ENCODE measurements around the gene PSMD12.
"Not testable (repeated sequence)": the region's sequence is repeated elsewhere in the genome, so short reads cannot be mapped to it uniquely, and the experiment has no call there.

Gene PSMD12

DNA sequence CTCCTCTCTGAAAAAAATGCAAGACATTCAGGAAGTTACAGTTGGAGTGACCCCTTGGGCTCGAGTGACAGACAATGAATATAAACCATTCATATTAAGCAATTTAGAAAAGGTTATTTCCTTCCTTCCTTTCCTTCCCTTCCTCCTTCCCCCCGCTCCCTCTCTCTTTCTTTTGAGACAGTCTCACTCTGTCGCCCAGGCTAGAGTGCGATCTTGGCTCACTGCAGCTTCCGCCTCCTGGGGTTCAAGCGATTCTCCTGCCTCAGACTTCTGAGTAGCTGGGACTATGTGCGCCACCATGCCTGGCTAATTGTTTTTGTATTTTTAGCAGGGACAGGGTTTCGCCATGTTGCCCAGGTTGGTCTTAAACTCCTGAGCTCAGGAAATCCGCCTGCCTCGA lies 13.2 kb downstream of the PSMD12 start:
- no peak for DNase-seq

DNA sequence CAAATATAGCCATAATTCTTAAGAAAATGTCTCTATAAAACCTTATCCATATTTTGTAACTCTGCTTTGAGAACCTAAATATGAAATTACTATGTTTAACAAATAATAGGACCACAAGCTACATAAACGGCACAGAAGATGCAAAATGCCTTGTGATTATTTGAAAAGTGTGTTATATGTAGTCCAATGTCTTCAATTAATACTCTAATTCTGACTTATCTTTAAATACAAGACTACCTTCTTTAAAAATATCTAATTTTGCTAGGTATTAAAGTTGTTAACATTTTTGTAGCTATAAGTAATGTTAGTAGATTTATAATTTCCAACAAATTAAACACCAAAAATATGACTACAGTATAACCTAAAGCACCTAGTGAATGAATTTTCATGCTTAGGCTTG lies 17.0 kb downstream of the PSMD12 start:
- no peak for DNase-seq

DNA sequence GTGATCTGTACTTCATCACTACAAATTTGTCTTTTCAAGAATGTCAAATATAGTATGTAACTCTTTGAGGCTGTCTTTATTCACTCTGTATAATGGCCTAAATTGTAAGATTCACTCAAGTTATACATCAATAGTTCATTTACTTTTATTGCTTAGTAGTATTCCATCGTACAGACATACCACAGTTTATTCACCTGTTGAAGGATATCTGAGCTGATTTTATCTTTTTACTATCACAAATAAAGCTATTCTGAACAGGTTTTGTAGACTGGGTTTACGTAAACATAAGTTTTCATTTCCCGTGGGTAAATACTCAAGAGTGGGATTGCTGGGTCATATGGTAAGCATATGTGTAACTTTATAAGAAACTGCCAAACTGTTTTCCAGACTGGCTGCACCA lies 18.6 kb downstream of the PSMD12 start:
- DNase-seq, result no peak

DNA sequence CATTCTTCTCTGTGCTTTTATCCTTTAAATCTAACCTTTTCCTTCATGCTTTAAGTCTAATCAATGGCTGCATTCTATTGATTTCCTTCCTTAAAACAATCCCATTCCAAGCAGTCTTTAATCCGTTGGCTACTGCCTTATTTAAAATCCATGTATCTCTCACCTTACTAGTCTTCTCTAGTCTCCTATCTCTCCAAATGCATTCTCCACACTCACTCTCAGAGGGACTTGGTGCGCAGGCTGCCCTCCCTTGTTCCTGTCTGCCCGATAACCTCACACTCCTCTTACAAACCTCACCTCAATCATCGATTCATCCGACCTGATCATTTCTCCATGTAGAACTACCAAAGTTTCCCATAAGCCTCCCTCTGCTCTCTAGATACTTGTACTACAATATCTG lies 23.1 kb downstream of the PSMD12 start:
- DNase-seq, result no peak

DNA sequence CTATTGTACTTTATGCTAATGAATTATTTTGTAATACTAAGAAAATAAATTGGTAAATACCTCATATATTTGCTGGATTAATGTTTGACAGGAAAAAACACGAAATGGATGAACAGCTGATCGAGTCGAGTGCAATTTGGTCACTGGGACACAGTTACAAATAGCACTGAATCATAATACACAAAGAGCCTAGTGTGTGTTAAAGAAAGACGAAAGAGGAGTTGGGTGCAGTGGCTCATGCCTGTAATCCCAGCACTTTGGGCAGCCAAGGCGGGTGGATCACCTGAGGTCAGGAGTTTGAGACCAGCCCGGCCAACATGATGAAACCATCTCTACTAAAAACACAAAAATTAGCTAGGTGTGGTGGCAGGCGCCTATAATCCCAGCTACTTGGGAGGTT lies 28.0 kb downstream of the PSMD12 start:
- not testable (repeated sequence) for DNase-seq

DNA sequence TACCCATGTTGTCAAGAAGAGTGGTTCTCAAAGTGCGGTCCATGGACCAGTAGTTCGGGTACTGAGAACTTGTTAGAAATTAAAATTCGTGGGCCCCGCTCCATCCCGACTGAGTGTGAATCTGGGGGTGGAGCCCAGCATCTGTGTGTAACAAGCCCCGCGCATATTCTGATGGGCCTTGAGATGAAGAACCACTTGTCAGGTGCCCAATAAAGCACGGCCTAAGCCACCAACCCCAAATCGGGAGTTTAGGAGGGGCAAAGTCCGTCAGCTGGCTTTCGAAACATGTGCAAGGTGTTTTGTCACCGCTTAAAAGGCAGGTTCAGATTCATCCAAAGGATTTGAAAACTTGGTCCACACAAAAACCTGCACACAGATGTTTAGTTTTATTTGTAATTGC lies 29.5 kb downstream of the PSMD12 start:
- DNase-seq, result no peak

DNA sequence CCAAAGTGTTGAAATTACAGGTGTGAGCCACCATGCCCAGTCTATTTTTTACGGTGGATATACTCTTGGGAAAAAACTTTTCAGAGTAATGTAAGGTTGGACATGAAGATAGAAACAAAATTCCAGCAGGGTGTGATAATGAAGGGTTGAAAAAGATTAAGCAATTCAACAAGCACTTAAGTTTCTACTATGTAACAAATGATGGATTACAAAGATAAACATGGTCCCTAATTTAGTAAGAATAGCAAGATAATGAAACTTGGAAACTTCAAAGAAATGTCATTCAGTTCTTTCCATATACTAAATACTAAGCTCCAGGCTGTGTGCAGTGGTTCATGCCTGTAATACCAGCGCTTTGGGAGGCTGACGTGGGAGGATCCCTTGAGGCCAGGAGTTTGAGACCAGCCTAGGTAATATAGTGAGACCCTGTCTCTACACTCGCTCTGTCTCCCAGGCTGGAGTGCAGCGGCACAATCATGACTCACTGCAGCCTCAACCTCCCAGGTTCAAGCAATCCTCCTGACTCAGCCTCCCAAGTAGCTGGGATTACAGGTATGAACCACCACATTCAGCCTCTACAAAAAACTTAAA lies 31.0 kb downstream of the PSMD12 start:
- no peak for DNase-seq

DNA sequence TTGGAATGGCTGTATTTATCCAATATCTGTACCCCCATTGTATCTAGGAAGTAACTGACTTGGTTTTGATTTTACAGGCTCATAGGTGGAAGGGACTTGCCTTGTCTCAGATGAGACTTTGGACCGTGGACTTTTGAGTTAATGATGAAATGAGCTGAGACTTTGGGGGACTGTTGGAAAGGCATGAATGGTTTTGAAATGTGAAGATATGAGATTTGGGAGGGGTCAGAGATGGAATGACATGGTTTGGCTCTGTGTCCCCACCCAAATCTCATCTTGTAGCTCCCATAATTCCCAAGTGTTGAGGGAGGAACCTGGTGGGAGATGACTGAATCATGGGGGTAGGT lies 34.2 kb downstream of the PSMD12 start:
- DNase-seq, result not testable (repeated sequence)

DNA sequence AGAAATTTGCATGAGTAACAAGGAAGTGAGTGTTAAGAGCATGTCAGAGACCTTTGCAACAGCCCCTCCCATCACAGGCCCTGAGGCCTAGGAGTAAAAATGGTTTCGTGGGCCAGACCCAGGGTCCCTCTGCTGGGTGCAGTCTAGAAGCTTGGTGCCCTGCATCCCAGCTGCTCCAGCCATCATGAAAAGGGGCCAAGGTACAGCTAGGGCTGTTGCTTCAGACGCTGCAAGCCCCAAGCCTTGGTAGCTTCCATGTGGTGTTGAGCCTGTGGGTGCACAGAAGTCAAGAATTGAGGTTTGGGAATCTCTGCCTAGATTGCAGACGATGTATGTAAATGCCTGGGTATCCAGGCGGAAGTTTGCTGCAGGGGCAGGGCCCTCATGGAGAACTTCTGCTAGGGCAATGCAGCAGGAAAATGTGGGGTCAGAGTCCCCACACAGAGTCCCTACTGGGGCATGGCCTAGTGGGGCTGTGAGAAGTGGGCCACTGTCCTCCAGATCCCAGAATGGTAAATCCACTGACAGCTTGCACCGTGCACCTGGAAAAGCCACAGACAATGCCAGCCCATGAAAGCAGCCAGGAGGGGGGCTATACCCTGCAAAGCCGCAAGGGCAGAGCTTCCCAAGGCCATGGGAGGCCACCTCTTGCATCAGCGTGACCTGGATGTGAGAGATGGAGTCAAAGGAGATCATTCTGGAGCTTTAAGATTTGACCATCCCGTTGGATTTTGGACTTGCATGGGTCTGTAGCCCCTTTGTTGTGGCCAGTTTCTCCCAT lies 34.8 kb downstream of the PSMD12 start:
- DNase-seq, result not testable (repeated sequence)

DNA sequence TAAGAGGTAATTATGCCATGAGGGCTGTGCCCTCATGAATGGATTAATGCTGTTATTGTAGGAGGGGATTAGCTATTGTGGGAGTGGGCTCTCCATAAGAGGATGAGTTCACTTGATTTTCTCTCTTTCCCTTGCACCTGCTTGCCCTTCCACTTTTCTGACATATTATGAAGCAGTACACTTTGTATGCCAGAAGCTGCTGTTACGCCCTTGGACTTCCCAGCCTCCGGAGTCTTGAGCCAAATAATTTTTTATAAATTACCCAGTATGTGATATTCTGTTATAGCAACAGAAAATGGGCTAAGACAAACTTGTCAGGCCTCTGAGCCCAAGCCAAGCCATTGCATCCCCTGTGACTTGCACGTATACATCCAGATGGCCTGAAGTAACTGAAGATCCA lies 38.4 kb downstream of the PSMD12 start:
- DNase-seq, result no peak

DNA sequence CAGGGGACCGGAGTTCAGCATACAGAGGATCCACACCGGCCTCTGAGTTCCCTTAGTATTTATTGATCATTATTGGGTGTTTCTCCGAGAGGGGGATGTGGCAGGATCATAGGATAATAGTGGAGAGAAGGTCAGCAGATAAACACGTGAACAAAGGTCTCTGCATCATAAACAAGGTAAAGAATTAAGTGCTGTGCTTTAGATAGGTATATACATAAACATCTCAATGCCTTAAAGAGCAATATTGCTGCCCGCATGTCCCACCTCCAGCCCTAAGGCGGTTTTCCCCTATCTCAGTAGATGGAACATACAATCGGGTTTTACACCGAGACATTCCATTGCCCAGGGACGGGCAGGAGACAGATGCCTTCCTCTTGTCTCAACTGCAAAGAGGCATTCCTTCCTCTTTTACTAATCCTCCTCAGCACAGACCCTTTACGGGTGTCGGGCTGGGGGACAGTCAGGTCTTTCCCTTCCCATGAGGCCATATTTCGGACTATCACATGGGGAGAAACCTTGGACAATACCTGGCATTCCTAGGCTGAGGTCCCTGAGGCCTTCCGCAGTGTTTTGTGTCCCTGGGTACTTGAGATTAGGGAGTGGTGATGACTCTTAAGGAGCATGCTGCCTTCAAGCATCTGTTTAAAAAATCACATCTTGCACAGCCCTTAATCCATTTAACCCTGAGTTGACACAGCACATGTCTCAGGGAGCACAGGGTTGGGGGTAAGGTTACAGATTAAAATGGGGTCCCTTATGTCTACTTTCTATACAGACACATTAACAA lies 39.2 kb downstream of the PSMD12 start:
- DNase-seq, result not testable (repeated sequence)

DNA sequence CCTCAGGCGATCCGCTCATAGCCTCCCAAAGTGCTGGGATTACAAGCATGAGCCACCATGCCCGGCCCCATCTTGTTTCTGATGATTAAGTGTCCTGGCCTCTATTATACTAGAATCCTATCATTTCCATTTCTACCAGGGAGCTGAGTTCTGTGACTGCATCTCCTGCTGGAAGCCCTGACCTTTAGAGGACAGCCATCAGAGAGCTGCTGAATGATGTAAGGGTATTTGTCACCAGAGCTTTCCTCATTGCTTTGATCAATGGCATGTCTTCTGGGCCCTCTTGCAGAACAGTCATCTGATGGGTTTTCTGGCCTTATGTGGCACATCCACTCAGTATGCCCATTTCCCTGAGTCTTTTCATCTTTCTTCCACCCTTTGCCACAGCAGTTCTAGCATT lies 39.9 kb downstream of the PSMD12 start:
- DNase-seq, result no peak

DNA sequence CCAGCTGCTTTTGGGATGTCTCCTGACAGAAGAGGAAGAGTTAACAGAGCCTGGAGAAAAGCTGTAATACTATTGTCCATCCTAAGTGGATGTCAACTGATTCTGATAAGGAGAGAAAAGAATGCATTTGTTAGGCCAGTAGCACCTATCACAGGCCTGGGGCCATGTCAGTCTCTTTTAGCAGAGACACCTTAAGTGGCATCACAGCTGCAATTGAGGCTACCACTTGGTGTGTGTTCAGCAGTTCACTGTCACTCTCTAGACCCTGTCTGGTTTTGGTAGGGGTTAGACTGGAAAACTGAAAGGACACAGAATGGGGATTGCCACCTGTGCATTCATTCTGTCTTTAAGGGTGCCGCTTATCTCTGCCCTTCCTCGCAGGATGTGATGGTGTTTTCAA lies 42.0 kb downstream of the PSMD12 start:
- no peak for DNase-seq

DNA sequence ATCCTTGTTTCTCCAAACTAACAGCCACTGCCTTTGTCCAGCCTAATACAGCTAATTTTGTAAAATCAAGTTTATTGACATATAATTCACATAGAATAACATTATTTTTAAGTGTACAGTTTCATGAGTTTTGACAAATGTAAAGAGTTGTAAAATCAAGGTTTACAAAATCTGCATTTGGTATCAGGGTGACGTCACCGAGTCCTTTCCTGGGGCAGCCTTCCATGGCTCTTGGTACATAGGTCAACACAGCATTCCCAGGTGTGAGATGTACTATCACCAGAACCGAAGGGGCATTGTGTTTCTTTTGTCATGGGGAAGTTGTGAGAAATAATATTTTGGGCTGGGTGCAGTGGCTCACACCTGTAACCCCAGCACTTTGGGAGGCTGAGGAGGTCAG lies 42.9 kb downstream of the PSMD12 start:
- DNase-seq, result no peak

DNA sequence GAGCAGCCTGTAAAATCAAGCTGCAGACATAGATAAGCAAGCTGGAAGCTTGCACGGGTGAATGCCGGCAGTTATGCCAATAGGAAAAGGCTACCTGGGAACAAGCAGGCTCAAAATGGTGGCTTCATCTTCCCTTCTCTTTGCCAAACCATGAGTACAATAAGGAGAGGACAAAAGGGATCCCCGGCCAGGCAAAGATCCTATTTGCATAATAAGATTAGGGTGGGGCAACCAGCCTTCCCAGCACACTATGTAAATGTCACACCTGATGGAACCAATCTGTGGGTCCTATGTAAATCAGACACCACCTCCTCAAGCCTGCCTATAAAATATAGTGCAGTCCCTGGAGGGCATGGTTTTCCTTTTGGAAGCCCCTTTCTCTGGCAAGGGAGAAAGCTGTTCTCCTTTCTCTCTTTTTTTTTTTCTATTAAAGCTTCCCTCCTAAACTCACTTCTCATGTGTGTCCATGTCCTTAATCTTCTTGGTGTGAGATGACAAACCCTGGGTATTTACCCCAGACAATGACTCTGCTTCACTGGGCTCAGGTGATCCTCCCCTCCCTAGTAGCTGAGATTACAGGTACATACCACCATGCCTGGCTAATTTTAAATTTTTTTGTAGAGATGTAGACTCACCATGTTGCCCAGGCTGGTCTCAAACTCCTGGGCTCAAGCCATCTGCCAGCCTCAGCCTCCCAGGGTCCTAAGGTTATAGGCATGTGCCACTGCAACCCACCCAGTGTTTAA lies 44.2 kb downstream of the PSMD12 start:
- DNase-seq, result no peak

DNA sequence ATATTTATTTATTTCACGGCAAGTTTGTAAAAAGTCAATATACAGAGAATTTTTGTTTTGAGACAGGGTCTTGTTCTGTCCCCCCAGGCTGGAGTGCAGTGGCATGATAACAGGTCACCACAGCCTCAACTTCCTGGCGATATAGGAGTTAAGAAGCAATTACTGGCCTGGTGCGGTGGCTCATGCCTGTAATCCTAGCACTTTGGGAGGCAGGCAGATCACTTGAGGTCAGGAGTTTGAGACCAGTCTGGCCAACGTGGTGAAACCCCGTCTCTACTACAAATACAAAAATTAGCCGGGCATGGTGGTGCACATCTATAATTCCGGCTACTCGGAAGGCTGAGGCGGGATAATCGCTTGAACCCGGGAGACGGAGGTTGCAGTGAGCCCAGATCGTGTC lies 44.9 kb downstream of the PSMD12 start:
- DNase-seq, result not testable (repeated sequence)

DNA sequence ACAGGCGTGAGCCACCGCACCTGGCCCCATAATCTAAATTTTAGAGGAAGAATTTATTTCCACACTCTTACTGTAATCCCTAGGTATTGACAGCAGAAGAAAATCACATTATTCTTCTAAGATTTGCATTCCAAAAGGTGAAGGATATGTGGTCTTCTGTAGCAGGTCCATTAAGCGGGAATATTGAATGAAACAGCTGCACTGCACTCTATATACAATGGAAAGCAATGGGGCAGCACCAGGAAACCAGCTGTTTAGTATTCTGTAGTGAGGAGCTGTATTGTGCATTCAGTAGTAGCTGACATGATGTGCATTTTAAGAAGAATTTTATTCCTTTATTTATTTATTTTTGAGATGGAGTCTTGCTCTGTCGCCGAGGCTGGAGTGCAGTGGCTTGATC lies 49.6 kb downstream of the PSMD12 start:
- DNase-seq, result no peak

DNA sequence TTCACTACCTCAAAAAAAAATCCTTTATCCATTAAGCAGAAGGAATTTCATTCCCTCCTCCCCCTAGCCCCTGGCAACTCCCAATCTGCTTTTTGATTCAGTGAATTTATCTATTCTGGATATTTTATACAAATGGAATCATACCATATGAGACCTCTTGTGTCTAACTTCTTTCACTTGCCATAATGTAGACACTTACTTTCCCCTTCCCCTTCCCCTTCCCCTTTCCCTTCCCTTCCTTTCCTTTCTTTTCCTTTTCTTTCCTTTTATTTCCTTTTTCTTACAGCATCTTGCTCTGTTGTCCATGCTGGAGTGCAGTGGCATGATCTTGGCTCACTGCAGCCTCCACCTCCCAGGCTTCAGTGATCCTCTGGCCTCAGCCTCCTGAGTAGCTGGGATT lies 50.5 kb downstream of the PSMD12 start:
- no peak for DNase-seq

DNA sequence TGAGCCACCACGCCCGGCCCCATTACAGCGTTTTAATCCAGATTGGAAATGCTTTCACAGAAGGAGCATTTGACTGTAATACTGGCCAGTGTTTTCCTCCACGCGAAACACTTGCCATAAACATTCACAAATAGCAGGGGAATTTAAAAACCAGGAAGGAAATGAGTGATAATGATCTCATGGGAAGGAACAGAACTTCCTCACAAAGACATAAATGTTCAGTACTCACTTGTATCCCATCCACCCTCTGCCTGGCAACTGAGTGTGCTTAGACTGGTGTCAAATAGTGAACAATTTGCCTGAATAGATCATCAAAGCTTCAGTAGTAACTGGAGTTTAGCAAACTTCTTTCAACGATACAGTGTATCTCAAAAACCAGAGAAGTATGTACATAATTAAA lies 54.1 kb downstream of the PSMD12 start:
- DNase-seq, result no peak

DNA sequence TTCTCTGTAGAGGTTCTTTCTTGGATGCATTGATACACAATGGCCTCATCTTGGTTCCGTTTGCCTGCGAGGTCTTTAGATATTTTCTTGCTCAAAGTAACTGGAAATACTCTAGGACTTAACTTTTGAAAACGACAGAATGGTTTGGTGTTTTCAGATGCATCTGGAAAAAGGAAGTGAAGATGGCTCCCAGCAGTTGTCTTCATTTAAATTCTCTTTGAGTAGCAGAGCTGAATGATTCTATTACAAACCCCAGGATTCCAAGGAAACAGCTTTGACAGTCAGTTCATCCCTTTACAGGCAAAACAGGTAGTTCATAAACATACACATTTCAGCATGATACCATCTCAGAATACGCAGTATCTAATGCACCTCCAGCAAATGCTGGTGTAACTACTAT lies 54.8 kb downstream of the PSMD12 start:
- no peak for DNase-seq

DNA sequence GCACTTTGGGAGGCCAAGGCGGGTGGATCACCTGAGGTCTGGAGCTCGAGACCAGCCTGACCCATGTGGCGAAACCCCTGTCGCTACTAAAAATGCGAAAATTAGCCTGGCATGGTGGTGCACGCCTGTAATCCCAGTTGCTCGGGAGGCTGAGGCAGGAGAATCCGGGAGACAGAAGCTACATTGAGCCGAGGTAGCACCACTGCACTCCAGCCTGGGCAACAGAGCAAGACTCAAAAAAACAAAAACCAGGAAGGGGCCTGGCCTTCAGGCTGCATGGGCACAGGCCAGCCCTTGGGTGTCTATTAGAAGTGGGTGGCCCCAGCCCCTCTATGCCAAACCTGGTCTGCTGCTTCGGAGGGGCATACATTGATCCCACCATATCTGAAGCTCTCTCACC lies 56.0 kb downstream of the PSMD12 start:
- DNase-seq, result no peak

DNA sequence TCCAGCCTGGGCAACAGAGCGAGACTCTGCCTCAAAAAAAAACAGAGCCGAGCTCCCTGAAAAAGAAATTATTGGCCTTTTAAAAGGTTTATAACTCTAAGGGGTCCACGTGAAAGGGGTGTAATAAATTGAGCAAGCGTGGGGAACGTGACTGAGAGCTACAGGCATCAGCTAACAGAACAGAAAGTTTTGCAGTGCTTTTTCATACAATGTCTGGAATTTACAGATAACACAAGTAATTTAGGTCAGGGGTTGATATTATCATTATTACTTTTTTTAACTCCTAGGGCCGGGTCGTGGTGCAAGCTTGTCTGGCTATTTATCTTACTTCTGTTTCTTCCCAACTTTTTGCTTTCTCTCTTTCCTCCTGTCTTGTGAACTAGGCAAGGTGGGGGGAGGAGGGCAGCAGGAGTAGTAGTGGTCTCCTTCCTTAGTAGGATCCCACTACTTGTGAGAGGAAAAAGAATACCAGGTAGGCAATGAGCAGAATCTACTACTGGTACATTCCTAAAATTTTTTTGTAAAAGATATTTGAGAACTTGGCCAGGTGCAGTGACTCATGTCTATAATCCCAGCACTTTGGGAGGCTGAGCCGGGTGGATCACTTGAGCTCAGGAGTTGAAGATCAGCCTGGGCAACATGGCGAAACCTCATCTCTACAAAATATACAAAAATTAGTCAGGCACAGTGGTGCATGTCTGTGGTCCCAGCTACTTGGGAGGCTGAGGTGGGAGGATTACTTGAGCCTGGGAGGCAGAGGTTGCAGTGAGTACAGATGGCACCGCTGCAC lies 60.7 kb downstream of the PSMD12 start:
- DNase-seq, result not testable (repeated sequence)
